Ascending aorta (tissue), 2 donors: ENCODE measurements around the gene KCNQ5. TPM values are rescaled to one million over a fixed set of nuclear protein-coding genes. Genes with fewer than 3 reads are reported as not detected.

Source experiments
- DNase-seq, 2 donors: peaks; one replicate each; pipeline ENCODE4 v3.0.0-alpha.2; 2019; ENCODE audit warnings: low spot score in 2 of 2
- H3K27ac ChIP-seq, 2 donors: fragments of 200-600 bp; sonication (generic); one replicate each; pipeline ENCODE4 v1.5.1; 2016 to 2017; ENCODE audit warnings: mild to moderate bottlenecking in 1 of 2
- H3K27me3 ChIP-seq: fragments of 200-600 bp; sonication (generic); one replicate; pipeline ENCODE4 v1.5.1; 2017
- H3K36me3 ChIP-seq, 2 donors: fragments of 200-600 bp; sonication (generic); one replicate each; pipeline ENCODE4 v1.5.1; 2016
- H3K4me1 ChIP-seq, 2 donors: fragments of 200-600 bp; sonication (generic); one replicate each; pipeline ENCODE4 v1.5.1; 2016 to 2017; ENCODE audit warnings: mild to moderate bottlenecking in 1 of 2
- H3K4me3 ChIP-seq, 2 donors: fragments of 200-600 bp; sonication (generic); one replicate each; pipeline ENCODE4 v1.5.1; 2016 to 2017; ENCODE audit warnings: mild to moderate bottlenecking in 1 of 2
- H3K9me3 ChIP-seq, 2 donors: fragments of 200-600 bp; sonication (generic); one replicate each; pipeline ENCODE4 v1.5.1; 2016
- intact Hi-C: fragments of 100-400 bp; cut with DNase I; formaldehyde crosslinking; loops from one replicate; pipeline ENCODE4 v1.15.1; 2023
- total RNA-seq: library from RNA; depleted of rRNA; stranded (reverse); fragments of >200 nt; gene quantifications from one replicate; pipeline ENCODE4 v1.1.0, GENCODE V29; 2016
- TF ChIP-seq, protein P1 (sequence below), 3 experiments: fragments of 200-600 bp in 2 of 3; fragments of 450-650 bp in 1 of 3; sonication (generic) in 2 of 3; IDR thresholded peaks; one replicate each; pipeline ENCODE4 v1.5.1; 2016 to 2019; ENCODE audit warnings: antibody characterized with exemption in 3 of 3, mild to moderate bottlenecking in 1 of 3, moderate library complexity in 1 of 3

Gene KCNQ5
- total RNA-seq, 1 donor from 2014 or later: 4.5 TPM

DNA sequence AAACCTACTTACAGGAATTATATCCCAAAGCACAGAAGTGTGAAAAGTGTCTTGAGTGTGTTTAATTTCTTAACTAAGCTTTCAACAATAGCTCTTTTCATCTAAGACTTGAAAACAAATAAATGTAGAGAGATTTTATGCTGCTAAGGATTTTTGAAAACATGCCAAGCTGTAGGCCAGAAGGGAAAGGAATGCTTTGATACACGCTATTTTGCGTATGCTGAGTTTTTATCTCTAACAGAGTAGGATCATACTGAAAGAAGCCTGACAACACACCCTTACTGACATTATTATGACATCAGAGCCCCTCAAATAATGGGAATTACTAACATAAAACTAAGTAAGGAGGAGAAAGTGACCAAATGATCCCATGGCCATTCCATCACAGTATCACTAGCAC is 338.0 kb downstream of the KCNQ5 start:
- Histone ChIP-seq H3K4me3 (no peak overlapping the region), H3K27me3 (no peaks in the 10 kb centered on the region), H3K9me3 (no peaks in the 10 kb centered on the region), H3K4me1 (peaks cover 4 to 18% of the 10 kb centered on the region in 2 donors), H3K27ac (no peak overlapping the region), H3K36me3 (no peaks in the 10 kb centered on the region)
- TF ChIP-seq, protein P1, sequence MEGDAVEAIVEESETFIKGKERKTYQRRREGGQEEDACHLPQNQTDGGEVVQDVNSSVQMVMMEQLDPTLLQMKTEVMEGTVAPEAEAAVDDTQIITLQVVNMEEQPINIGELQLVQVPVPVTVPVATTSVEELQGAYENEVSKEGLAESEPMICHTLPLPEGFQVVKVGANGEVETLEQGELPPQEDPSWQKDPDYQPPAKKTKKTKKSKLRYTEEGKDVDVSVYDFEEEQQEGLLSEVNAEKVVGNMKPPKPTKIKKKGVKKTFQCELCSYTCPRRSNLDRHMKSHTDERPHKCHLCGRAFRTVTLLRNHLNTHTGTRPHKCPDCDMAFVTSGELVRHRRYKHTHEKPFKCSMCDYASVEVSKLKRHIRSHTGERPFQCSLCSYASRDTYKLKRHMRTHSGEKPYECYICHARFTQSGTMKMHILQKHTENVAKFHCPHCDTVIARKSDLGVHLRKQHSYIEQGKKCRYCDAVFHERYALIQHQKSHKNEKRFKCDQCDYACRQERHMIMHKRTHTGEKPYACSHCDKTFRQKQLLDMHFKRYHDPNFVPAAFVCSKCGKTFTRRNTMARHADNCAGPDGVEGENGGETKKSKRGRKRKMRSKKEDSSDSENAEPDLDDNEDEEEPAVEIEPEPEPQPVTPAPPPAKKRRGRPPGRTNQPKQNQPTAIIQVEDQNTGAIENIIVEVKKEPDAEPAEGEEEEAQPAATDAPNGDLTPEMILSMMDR (IDR thresholded peaks at IDR 0.05): no peak
- DNase-seq: no peak
- intact Hi-C loops: no loop called here

DNA sequence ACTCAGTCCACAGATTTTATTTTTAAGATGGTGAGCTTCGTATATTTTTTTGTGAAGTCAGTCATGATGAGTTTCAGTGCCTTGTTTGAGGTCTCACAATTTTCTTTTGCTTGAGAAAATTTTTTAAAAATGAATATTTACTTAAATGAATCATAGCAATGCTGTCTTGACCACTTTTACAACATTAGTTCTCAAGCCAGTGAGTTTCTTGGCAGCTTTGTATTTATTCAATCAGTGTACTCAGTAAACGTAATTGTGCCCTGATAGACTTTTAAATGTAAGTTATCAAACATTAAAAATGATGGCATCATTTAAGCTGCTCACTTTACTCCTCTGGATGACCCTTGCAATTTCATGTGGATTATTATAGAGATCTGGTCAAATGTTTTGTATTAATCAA is 342.1 kb downstream of the KCNQ5 start:
- H3K27ac ChIP-seq: no peak overlapping the region
- H3K27me3 ChIP-seq: no peaks in the 10 kb centered on the region
- no peaks in the 10 kb centered on the region for H3K9me3 ChIP-seq
- no peaks in the 10 kb centered on the region for H3K36me3 ChIP-seq
- intact Hi-C loops: no loop called here
- H3K4me3 ChIP-seq: no peak overlapping the region
- H3K4me1 ChIP-seq: peaks cover 4% of the 10 kb centered on the region in 2 donors
- TF ChIP-seq, protein P1 (IDR thresholded peaks at IDR 0.05): no peak
- DNase-seq: no peak

DNA sequence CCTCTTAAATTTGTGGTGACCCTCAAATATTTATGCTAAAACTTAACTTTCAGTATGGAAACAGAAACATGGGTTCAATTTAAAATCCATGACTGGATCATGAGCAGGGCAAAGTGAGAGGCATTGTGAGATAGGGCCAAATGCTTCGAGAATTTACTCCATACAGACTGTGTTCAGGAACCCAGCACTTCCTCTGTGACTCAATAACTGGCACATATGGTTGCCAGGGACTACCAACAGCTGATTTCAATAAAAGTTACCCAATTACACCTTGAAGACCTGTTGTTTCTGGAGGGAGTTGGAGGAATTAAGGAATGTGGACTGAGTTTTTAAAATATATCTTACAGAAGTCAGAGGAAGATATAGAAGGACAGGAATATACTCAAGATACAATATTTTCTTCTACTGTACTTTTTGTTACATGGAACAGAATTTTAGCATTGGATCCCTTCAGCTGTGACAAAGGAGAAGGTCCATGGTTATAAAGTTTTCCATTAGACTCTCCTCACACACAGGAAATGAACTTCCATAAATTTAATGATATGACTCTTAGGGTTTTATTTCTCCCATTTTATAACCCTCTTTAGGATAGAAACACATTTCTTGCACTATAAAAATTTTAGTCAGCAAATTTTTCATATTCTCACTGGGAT is 344.9 kb downstream of the KCNQ5 start:
- Histone ChIP-seq H3K9me3 (no peaks in the 10 kb centered on the region), H3K27me3 (no peaks in the 10 kb centered on the region), H3K4me1 (peaks cover 4% of the 10 kb centered on the region in 2 donors), H3K4me3 (no peak overlapping the region), H3K36me3 (no peaks in the 10 kb centered on the region), H3K27ac (no peak overlapping the region)
- intact Hi-C loops: loop anchor here (5.0 kb wide), 1 partner anchor 81 kb away; no protein-coding TSS in a partner anchor
- DNase-seq: no peak
- TF ChIP-seq, protein P1 (IDR thresholded peaks at IDR 0.05): no peak

DNA sequence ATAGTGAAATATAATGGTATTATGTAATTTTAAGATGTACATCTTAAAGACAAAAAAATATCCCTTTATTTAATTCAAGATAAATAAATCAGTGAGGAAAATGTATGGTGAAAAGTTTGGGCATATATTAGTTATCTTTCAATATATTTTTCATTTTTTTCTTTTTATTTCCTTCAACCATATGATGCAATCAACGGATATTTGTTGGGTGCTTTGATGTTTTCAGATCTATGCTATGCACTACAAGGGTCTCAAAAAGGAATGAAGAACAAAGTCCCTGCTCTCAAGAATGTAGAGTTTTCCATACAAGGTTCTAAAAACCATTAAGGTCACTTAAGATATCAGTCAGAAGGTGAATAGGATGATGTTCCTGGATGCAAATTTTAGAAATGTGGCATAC is 345.5 kb downstream of the KCNQ5 start:
- intact Hi-C loops: loop anchor here (5.0 kb wide), 1 partner anchor 80 kb away; no protein-coding TSS in a partner anchor
- TF ChIP-seq, protein P1 (IDR thresholded peaks at IDR 0.05): no peak
- no peaks in the 10 kb centered on the region for H3K9me3 ChIP-seq
- no peak overlapping the region for H3K27ac ChIP-seq
- H3K36me3 ChIP-seq: no peaks in the 10 kb centered on the region
- no peaks in the 10 kb centered on the region for H3K27me3 ChIP-seq
- peaks cover 4% of the 10 kb centered on the region in 2 donors for H3K4me1 ChIP-seq
- no peak for DNase-seq
- H3K4me3 ChIP-seq: no peak overlapping the region

DNA sequence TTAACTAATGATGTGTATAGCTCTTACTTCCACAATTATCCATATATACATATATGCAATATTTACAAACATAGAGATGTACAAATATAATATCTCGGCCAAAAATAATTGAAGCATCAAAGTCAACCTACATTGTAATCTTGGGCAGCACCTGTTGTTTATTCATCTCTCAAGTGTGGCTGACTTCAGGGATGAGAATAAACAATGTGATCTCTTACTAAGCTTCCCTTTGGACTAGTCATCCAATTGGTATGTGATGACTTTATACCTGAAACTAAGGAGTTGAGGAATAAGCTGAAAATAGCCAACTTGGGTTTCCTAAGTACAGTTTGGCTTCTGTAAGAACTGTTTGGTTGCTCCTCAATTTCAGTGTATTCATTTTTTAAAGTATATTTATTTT is 346.8 kb downstream of the KCNQ5 start:
- TF ChIP-seq, protein P1 (IDR thresholded peaks at IDR 0.05): no peak
- Histone ChIP-seq H3K27ac (no peak overlapping the region), H3K4me3 (no peak overlapping the region), H3K36me3 (no peaks in the 10 kb centered on the region), H3K27me3 (no peaks in the 10 kb centered on the region), H3K4me1 (peaks cover under 1% of the 10 kb centered on the region in 2 donors), H3K9me3 (no peaks in the 10 kb centered on the region)
- no peak for DNase-seq
- intact Hi-C loops: loop anchor here (5.0 kb wide), 1 partner anchor 79 kb away; no protein-coding TSS in a partner anchor
